K562 (cell line): Measurements from ENCODE around the gene TLR5. TPM values are rescaled to one million over a fixed set of nuclear protein-coding genes. Genes with fewer than 3 reads are reported as not detected.

ENCODE experiments used
- ATAC-seq: fragments of 200-7000 bp; cut with Tn5 transposase; 3 replicates; pipeline ENCODE4 v1.9.1; 2020; ENCODE audit warnings: moderate library complexity
- BruUV-seq: library from RNA; stranded (reverse); fragments of 400-500 nt; replicated peaks from 2 replicates; lab custom pipeline; 2021; lab: Mats Ljungman, UMichigan
- CTCF ChIA-PET: fragments of 300-600 bp; formaldehyde crosslinking; extraction: SDS; loops from one replicate; lab custom pipeline; 2021; ENCODE audit warnings: low intra/inter-chr PET ratio; lab: Yijun Ruan, JAX
- POLR2A ChIA-PET: fragments of 300-600, 350-650 bp; sonication (Branson Sonifier 250); formaldehyde crosslinking; extraction: SDS; loops from one replicate; lab custom pipeline; 2021; ENCODE audit warnings: antibody characterized with exemption, inconsistent platforms; lab: Yijun Ruan, JAX
- DNase-seq, 4 experiments: peaks; one replicate each; pipeline versions ENCODE4 v3.0.0 to v3.0.0-alpha.2; 2011 to 2018; ENCODE audit warnings: low spot score in 3 of 4, mixed read lengths in 3 of 4; ENCODE audit errors: extremely low read depth in 1 of 4
- FAIRE-seq: peaks from 2 replicates; lab custom pipeline; 2011; peaks lifted over from hg19 to GRCh38; lab: Jason Lieb, UNC
- H2AFZ ChIP-seq: 2 replicates; pipeline ENCODE4 v1.6.0; 2011; ENCODE audit warnings: low read depth, low read length, control low read depth, inconsistent platforms
- H3K27ac ChIP-seq: fragments of 200-600 bp; 3 replicates; pipeline ENCODE4 v1.8.0; 2011; ENCODE audit warnings: low read depth, mild to moderate bottlenecking, control low read depth, inconsistent platforms, low read length, moderate library complexity, mixed read lengths; ENCODE audit errors: extremely low read depth
- H3K27me3 ChIP-seq, 2 experiments: fragments of 300-600 bp in 1 of 2; 2 replicates in 1 of 2; 3 replicates in 1 of 2; pipeline versions ENCODE4 v1.6.0 to v1.8.0; 2011; ENCODE audit warnings: inconsistent platforms in 2 of 2, low read length in 2 of 2, mild to moderate bottlenecking in 1 of 2, mixed read lengths in 1 of 2, moderate library complexity in 1 of 2; ENCODE audit not compliant: control insufficient read depth in 2 of 2, insufficient read depth in 2 of 2
- H3K36me3 ChIP-seq: fragments of 300-600 bp; 3 replicates; pipeline ENCODE4 v1.8.0; 2011; ENCODE audit warnings: mild to moderate bottlenecking, low read length, inconsistent platforms; ENCODE audit not compliant: control insufficient read depth, insufficient read depth
- H3K4me1 ChIP-seq, 2 experiments: fragments of 200-600 bp in 1 of 2; replicated peaks in 1 of 2; 2 replicates in 1 of 2; 3 replicates in 1 of 2; pipeline versions ENCODE4 v1.5.1 to v1.8.0; 2011; ENCODE audit warnings: inconsistent platforms in 2 of 2, low read length in 2 of 2, mild to moderate bottlenecking in 1 of 2, mixed read lengths in 1 of 2, moderate library complexity in 1 of 2; ENCODE audit not compliant: control insufficient read depth in 2 of 2, insufficient read depth in 2 of 2
- H3K4me2 ChIP-seq: 2 replicates; pipeline ENCODE4 v1.6.1; 2011; ENCODE audit warnings: low read length, control low read depth, inconsistent platforms, mixed read lengths; ENCODE audit not compliant: insufficient read depth
- H3K4me3 ChIP-seq: fragments of 200-600 bp; sonication (generic), shearing (Covaris generic); 2 replicates; pipeline ENCODE4 v1.5.1; 2016; ENCODE audit warnings: control low read depth, inconsistent platforms
- H3K79me2 ChIP-seq: fragments of 200-600 bp; 3 replicates; pipeline ENCODE4 v1.8.0; 2011; ENCODE audit warnings: low read length, inconsistent platforms; ENCODE audit not compliant: control insufficient read depth, insufficient read depth
- H3K9ac ChIP-seq, 2 experiments: 2 replicates each; pipeline versions ENCODE4 v1.6.0 to v1.6.1; 2011; ENCODE audit warnings: low read depth in 2 of 2, low read length in 2 of 2, control low read depth in 1 of 2, inconsistent platforms in 1 of 2, mild to moderate bottlenecking in 1 of 2, mixed read lengths in 1 of 2; ENCODE audit not compliant: insufficient read depth in 1 of 2
- H3K9me1 ChIP-seq: one replicate; pipeline ENCODE4 v1.6.0; 2011; ENCODE audit warnings: inconsistent platforms, mild to moderate bottlenecking, low read length, moderate library complexity; ENCODE audit not compliant: control insufficient read depth, insufficient read depth
- H3K9me3 ChIP-seq: replicated peaks from 2 replicates; pipeline ENCODE4 v1.5.1; 2011; ENCODE audit warnings: low read depth, low read length, inconsistent platforms; ENCODE audit not compliant: control insufficient read depth, insufficient read depth
- H4K20me1 ChIP-seq: replicated peaks from 2 replicates; pipeline ENCODE4 v1.6.1; 2011; ENCODE audit warnings: low read length, inconsistent platforms, mixed read lengths; ENCODE audit not compliant: control insufficient read depth, insufficient read depth
- HNRNPUL1 ChIP-seq: fragments of 200-400 bp; formaldehyde crosslinking; IDR thresholded peaks from 2 replicates; pipeline ENCODE4 v1.6.1; 2017; ENCODE audit warnings: low read length
- MAFG ChIP-seq: fragments of 450-650 bp; conservative IDR thresholded peaks from 2 replicates; pipeline ENCODE4 v1.6.1; 2016; ENCODE audit warnings: missing genetic modification characterization, missing compliant biosample characterization
- MEIS2 ChIP-seq: fragments of 450-650 bp; IDR thresholded peaks from 2 replicates; pipeline ENCODE4 v1.6.1; 2014; ENCODE audit warnings: mild to moderate bottlenecking; ENCODE audit not compliant: partially characterized antibody
- SIX5 ChIP-seq, 2 experiments: IDR thresholded peaks; 2 replicates each; pipeline ENCODE4 v1.6.1; 2011; ENCODE audit warnings: low read length in 2 of 2, borderline replicate concordance in 1 of 2, low read depth in 1 of 2, mild to moderate bottlenecking in 1 of 2, moderate library complexity in 1 of 2; ENCODE audit not compliant: insufficient read depth in 1 of 2
- SMAD3 ChIP-seq: fragments of 450-650 bp; formaldehyde crosslinking; conservative IDR thresholded peaks from 2 replicates; pipeline ENCODE4 v1.4.0; 2020; ENCODE audit warnings: mild to moderate bottlenecking
- WGBS: fragments of 100-300 bp; shearing (Covaris generic); methylation state at CpG from one replicate; pipeline ENCODE4 v1.1.6; 2016; ENCODE audit warnings: low coverage, mixed read lengths; ENCODE audit not compliant: insufficient coverage; ENCODE audit errors: missing lambda C conversion rate; 5-methylcytosine and 5-hydroxymethylcytosine counted together
- in situ Hi-C: fragments of 300-500 bp; cut with MboI; formaldehyde crosslinking; loops from 4 replicates; pipeline ENCODE4 v1.15.0; 2018; ENCODE audit warnings: inconsistent platforms, mixed read lengths
- intact Hi-C: fragments of 100-400 bp; cut with micrococcal nuclease; formaldehyde crosslinking; loops from 2 replicates; pipeline ENCODE4 v1.14.2; 2022
- polyA plus RNA-seq, 8 experiments: library from polyadenylated mRNA; depleted of rRNA in 4 of 8; stranded (reverse) in 5 of 8; unstranded in 3 of 8; fragments of >200 nt; fragmentation: Nextera tagmentation in 2 of 8; fragmentation: Illumina TruSeq in 1 of 8; extraction: Ambion mirVana in 2 of 8; extraction: Trizol in 1 of 8; gene quantifications; 2 replicates each; pipeline versions ENCODE4 v1.2.1 to v1.2.3, GENCODE V29; 2011 to 2014; ENCODE audit warnings: inconsistent platforms in 1 of 8, missing spikeins in 1 of 8
- total RNA-seq, 7 experiments: library from RNA; depleted of rRNA in 6 of 7; stranded (reverse); fragments of >200 nt in 6 of 7; fragmentation: Illumina TruSeq in 2 of 7; extraction: Trizol in 2 of 7; gene quantifications; 2 replicates each; pipeline versions ENCODE4 v1.2.1 to v1.2.3, GENCODE V29; 2011 to 2021; ENCODE audit warnings: low replicate concordance in 1 of 7
- TF ChIP-seq, protein P1 (sequence below): sonication (generic); formaldehyde crosslinking; IDR thresholded peaks from 2 replicates; pipeline ENCODE4 v1.8.0; 2023; ENCODE audit warnings: mild to moderate bottlenecking, missing genetic modification reagents
- TF ChIP-seq, protein P2 (sequence below): fragments of 250-450 bp; sonication (Bioruptor Pico); IDR thresholded peaks from 2 replicates; pipeline ENCODE4 v1.8.0; 2021; ENCODE audit warnings: mild to moderate bottlenecking, moderate library complexity
- TF ChIP-seq, protein P3 (sequence below): fragments of 450-650 bp; IDR thresholded peaks from 2 replicates; pipeline ENCODE4 v1.6.1; 2017; ENCODE audit warnings: mild to moderate bottlenecking, moderate library complexity

The TLR5 gene
- total and polyA plus RNA-seq, 9 of the 15 experiments (the other 6 are each of a cell fraction or from before 2014, with no cell fraction given) = 0.93 to 7.4 (median 1.9) TPM

DNA sequence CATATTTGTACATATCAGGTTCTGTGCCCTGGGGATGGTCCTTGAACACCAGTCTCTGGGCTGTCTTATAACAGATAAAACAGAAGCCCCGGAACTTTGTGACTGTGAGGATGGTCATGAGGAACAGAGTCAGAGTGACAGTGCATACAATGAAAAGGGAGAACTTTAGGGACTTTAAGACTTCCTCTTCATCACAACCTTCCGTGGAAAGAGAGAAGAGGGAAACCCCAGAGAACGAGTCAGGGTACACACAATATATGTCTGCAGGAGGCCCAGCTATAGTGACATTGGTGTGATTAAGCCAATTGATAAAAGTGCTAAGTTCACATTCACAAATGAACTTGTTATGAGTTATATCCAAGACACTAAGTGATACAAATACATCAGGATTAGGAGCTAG is 32.1 kb downstream of the TLR5 start:
- no peak overlapping the region for H2AFZ ChIP-seq
- ATAC-seq (no peak), DNase-seq (no peak), FAIRE-seq (no peak)
- in situ Hi-C loops = no loop called here
- H3K9ac ChIP-seq = no peak overlapping the region
- 0 out of 2 replicates have a peak, but pooled peaks cover 2% of the 10 kb centered on the region for H3K9me3 ChIP-seq
- peaks cover 27 to 38% of the 10 kb centered on the region in 2 experiments for H3K27me3 ChIP-seq
- H3K4me1 ChIP-seq = no peaks in the 10 kb centered on the region
- no peaks in the 10 kb centered on the region for H3K9me1 ChIP-seq
- H4K20me1 ChIP-seq = no peaks in the 10 kb centered on the region
- H3K79me2 ChIP-seq = no peaks in the 10 kb centered on the region
- H3K4me2 ChIP-seq = no peak overlapping the region
- no peak overlapping the region for H3K27ac ChIP-seq
- intact Hi-C loops = no loop called here
- 0% methylated on average over 3 of the region's 3 CpGs for WGBS
- H3K4me3 ChIP-seq = no peak overlapping the region
- no peaks in the 10 kb centered on the region for H3K36me3 ChIP-seq
- BruUV-seq = no TSS peak
- POLR2A ChIA-PET = interaction anchor here (0.6 kb wide), 1 partner anchor 106 kb away, joined by 3 read pairs; no protein-coding TSS in a partner anchor
- CTCF ChIA-PET = no interaction called here
- TF ChIP-seq, protein P1, sequence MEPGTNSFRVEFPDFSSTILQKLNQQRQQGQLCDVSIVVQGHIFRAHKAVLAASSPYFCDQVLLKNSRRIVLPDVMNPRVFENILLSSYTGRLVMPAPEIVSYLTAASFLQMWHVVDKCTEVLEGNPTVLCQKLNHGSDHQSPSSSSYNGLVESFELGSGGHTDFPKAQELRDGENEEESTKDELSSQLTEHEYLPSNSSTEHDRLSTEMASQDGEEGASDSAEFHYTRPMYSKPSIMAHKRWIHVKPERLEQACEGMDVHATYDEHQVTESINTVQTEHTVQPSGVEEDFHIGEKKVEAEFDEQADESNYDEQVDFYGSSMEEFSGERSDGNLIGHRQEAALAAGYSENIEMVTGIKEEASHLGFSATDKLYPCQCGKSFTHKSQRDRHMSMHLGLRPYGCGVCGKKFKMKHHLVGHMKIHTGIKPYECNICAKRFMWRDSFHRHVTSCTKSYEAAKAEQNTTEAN (CRISPR knock-in tag) = no peak
- TF ChIP-seq HNRNPUL1 = no peak
- no peak for TF ChIP-seq SMAD3 (CRISPR knock-in tag)
- TF ChIP-seq, protein P2, sequence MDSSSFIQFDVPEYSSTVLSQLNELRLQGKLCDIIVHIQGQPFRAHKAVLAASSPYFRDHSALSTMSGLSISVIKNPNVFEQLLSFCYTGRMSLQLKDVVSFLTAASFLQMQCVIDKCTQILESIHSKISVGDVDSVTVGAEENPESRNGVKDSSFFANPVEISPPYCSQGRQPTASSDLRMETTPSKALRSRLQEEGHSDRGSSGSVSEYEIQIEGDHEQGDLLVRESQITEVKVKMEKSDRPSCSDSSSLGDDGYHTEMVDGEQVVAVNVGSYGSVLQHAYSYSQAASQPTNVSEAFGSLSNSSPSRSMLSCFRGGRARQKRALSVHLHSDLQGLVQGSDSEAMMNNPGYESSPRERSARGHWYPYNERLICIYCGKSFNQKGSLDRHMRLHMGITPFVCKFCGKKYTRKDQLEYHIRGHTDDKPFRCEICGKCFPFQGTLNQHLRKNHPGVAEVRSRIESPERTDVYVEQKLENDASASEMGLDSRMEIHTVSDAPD (CRISPR knock-in tag) = no peak
- TF ChIP-seq, protein P3, sequence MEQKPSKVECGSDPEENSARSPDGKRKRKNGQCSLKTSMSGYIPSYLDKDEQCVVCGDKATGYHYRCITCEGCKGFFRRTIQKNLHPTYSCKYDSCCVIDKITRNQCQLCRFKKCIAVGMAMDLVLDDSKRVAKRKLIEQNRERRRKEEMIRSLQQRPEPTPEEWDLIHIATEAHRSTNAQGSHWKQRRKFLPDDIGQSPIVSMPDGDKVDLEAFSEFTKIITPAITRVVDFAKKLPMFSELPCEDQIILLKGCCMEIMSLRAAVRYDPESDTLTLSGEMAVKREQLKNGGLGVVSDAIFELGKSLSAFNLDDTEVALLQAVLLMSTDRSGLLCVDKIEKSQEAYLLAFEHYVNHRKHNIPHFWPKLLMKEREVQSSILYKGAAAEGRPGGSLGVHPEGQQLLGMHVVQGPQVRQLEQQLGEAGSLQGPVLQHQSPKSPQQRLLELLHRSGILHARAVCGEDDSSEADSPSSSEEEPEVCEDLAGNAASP = no peak
- TF ChIP-seq MEIS2 = no peak
- no peak for TF ChIP-seq SIX5 (IDR thresholded peaks at IDR 0.05; ENCODE audit: borderline replicate concordance in 1 of 2, insufficient read depth in 1 of 2, low read depth in 1 of 2, low read length in 2 of 2)
- TF ChIP-seq MAFG (tag) = no peak
